H1 (cell line): ENCODE measurements around the gene FGD4. TPM values are rescaled to one million over a fixed set of nuclear protein-coding genes. Genes with fewer than 3 reads are reported as not detected.

Source experiments
- CTCF ChIA-PET: fragments of 300-600 bp; sonication (Branson Sonifier 250); formaldehyde crosslinking; loops from one replicate; lab custom pipeline; 2021; ENCODE audit not compliant: partially characterized antibody; lab: Charles Lee
- POLR2A ChIA-PET: fragments of 300-600 bp; sonication (Branson Sonifier 250); formaldehyde crosslinking; loops from one replicate; lab custom pipeline; 2021; ENCODE audit warnings: inconsistent platforms; ENCODE audit not compliant: partially characterized antibody; lab: Charles Lee
- DNase-seq, 2 experiments: peaks; one replicate each; pipeline versions ENCODE4 v3.0.0 to v3.0.0-alpha.2; 2010 to 2022; ENCODE audit warnings: low spot score in 2 of 2, low read depth in 1 of 2, mixed read lengths in 1 of 2
- FAIRE-seq: peaks from 2 replicates; lab custom pipeline; 2011; peaks lifted over from hg19 to GRCh38; lab: Jason Lieb, UNC
- H2AFZ ChIP-seq: 2 replicates; pipeline ENCODE4 v1.8.1; 2012; ENCODE audit warnings: low read length, inconsistent platforms
- H2AK5ac ChIP-seq: 2 replicates; pipeline ENCODE4 v1.6.1; 2013; ENCODE audit warnings: low read depth, low read length
- H2BK120ac ChIP-seq: replicated peaks from 2 replicates; pipeline ENCODE3; 2013; ENCODE audit warnings: low read depth, low read length, inconsistent platforms
- H2BK12ac ChIP-seq: 2 replicates; pipeline ENCODE4 v1.6.1; 2013; ENCODE audit warnings: low read depth, low read length
- H2BK15ac ChIP-seq: 2 replicates; pipeline ENCODE4 v1.6.1; 2013; ENCODE audit warnings: low read length
- H2BK20ac ChIP-seq: 2 replicates; pipeline ENCODE4 v1.6.1; 2013; ENCODE audit warnings: low read length
- H2BK5ac ChIP-seq: 2 replicates; pipeline ENCODE4 v1.6.1; 2013; ENCODE audit warnings: low read depth, low read length
- H3K14ac ChIP-seq: 2 replicates; pipeline ENCODE4 v1.6.1; 2013; ENCODE audit warnings: inconsistent platforms; ENCODE audit not compliant: insufficient read length
- H3K18ac ChIP-seq: 2 replicates; pipeline ENCODE4 v1.6.1; 2013; ENCODE audit warnings: low read length; ENCODE audit errors: extremely low read depth
- H3K23ac ChIP-seq: 2 replicates; pipeline ENCODE4 v1.6.1; 2013; ENCODE audit warnings: inconsistent platforms; ENCODE audit not compliant: insufficient read length
- H3K23me2 ChIP-seq: 2 replicates; pipeline ENCODE4 v1.6.1; 2013; ENCODE audit warnings: low read depth, low read length
- H3K27ac ChIP-seq: 2 replicates; pipeline ENCODE4 v1.6.1; 2011; ENCODE audit warnings: low read depth, low read length, inconsistent platforms
- H3K27me3 ChIP-seq, 4 experiments: replicated peaks in 1 of 4; 1 replicate in 1 of 4; 2 replicates in 3 of 4; pipeline versions ENCODE4 v1.6.1 to v1.8.1; 2011 to 2013; ENCODE audit warnings: low read length in 3 of 4, mild to moderate bottlenecking in 3 of 4, inconsistent platforms in 2 of 4, mixed read lengths in 2 of 4, moderate library complexity in 1 of 4; ENCODE audit not compliant: control insufficient read depth in 3 of 4, insufficient read depth in 3 of 4; ENCODE audit errors: extremely low read depth in 1 of 4
- H3K36me3 ChIP-seq, 4 experiments: 2 replicates each; pipeline versions ENCODE4 v1.6.1 to v1.8.1; 2011 to 2013; ENCODE audit warnings: mild to moderate bottlenecking in 4 of 4, low read length in 3 of 4, moderate library complexity in 2 of 4, control low read depth in 1 of 4, inconsistent platforms in 1 of 4; ENCODE audit not compliant: insufficient read depth in 4 of 4, control insufficient read depth in 2 of 4
- H3K4ac ChIP-seq: replicated peaks from 2 replicates; pipeline ENCODE3; 2013; ENCODE audit warnings: low read length, low read depth, mixed read lengths, inconsistent platforms; ENCODE audit not compliant: insufficient read length
- H3K4me1 ChIP-seq, 4 experiments: replicated peaks in 1 of 4; 1 replicate in 1 of 4; 2 replicates in 3 of 4; pipeline versions ENCODE4 v1.6.1 to v1.8.1; 2011 to 2013; ENCODE audit warnings: low read length in 3 of 4, inconsistent platforms in 2 of 4, mixed read lengths in 1 of 4; ENCODE audit not compliant: insufficient read depth in 4 of 4, control insufficient read depth in 3 of 4
- H3K4me2 ChIP-seq, 2 experiments: 2 replicates each; pipeline versions ENCODE4 v1.6.1 to v1.8.1; 2011 to 2013; ENCODE audit warnings: low read depth in 2 of 2, low read length in 2 of 2, control low read depth in 1 of 2, inconsistent platforms in 1 of 2, mild to moderate bottlenecking in 1 of 2; ENCODE audit not compliant: insufficient read depth in 1 of 2
- H3K4me3 ChIP-seq, 4 experiments: fragments of 200-600, 300-600 bp in 1 of 4; sonication (generic), shearing (Covaris generic), sonication (Bioruptor Twin) in 1 of 4; 2 replicates each; pipeline versions ENCODE4 v1.5.1 to v1.8.1; 2011 to 2016; ENCODE audit warnings: low read length in 4 of 4, low read depth in 3 of 4, control low read depth in 2 of 4, inconsistent platforms in 2 of 4, mild to moderate bottlenecking in 2 of 4, mixed read lengths in 1 of 4, moderate library complexity in 1 of 4; ENCODE audit not compliant: insufficient read depth in 2 of 4; ENCODE audit errors: extremely low read depth in 1 of 4
- H3K56ac ChIP-seq: replicated peaks from 2 replicates; pipeline ENCODE3; 2013; ENCODE audit warnings: low read depth, mild to moderate bottlenecking, mixed read lengths, low read length, inconsistent platforms; ENCODE audit not compliant: insufficient read length
- H3K79me1 ChIP-seq: 2 replicates; pipeline ENCODE4 v1.6.1; 2013; ENCODE audit warnings: low read depth, low read length, control low read depth
- H3K79me2 ChIP-seq, 2 experiments: 2 replicates each; pipeline versions ENCODE4 v1.6.1 to v1.8.1; 2012 to 2013; ENCODE audit warnings: low read length in 2 of 2, mild to moderate bottlenecking in 2 of 2, inconsistent platforms in 1 of 2; ENCODE audit not compliant: insufficient read depth in 2 of 2, control insufficient read depth in 1 of 2
- H3K9ac ChIP-seq, 4 experiments: replicated peaks in 1 of 4; 1 replicate in 1 of 4; 2 replicates in 3 of 4; pipeline versions ENCODE4 v1.6.1 to v1.8.1; 2011 to 2013; ENCODE audit warnings: low read depth in 3 of 4, low read length in 3 of 4, control low read depth in 2 of 4, mild to moderate bottlenecking in 2 of 4, moderate library complexity in 2 of 4, inconsistent platforms in 1 of 4; ENCODE audit errors: extremely low read depth in 1 of 4
- H3K9me3 ChIP-seq, 2 experiments: 2 replicates each; pipeline versions ENCODE4 v1.6.1 to v1.8.1; 2012 to 2013; ENCODE audit warnings: mild to moderate bottlenecking in 2 of 2, moderate library complexity in 2 of 2, control low read depth in 1 of 2, inconsistent platforms in 1 of 2, low read depth in 1 of 2, low read length in 1 of 2, mixed read lengths in 1 of 2; ENCODE audit not compliant: insufficient read depth in 2 of 2
- H4K20me1 ChIP-seq, 2 experiments: replicated peaks in 1 of 2; 2 replicates each; pipeline versions ENCODE3 to v1.8.1; 2011 to 2013; ENCODE audit warnings: inconsistent platforms in 2 of 2, low read length in 2 of 2, mild to moderate bottlenecking in 1 of 2; ENCODE audit not compliant: insufficient read depth in 2 of 2, control insufficient read depth in 1 of 2
- H4K5ac ChIP-seq: 2 replicates; pipeline ENCODE4 v1.6.1; 2013; ENCODE audit warnings: low read length, low read depth, mixed read lengths, inconsistent platforms; ENCODE audit not compliant: insufficient read length
- H4K8ac ChIP-seq: 2 replicates; pipeline ENCODE4 v1.8.0; 2013; ENCODE audit warnings: mild to moderate bottlenecking, moderate library complexity, low read length, inconsistent platforms; ENCODE audit not compliant: insufficient read depth; ENCODE audit errors: extremely low read depth
- H4K91ac ChIP-seq: replicated peaks from 2 replicates; pipeline ENCODE3; 2013; ENCODE audit warnings: low read length, mixed read lengths, inconsistent platforms; ENCODE audit not compliant: insufficient read length
- E2F6 ChIP-seq: IDR thresholded peaks from 2 replicates; pipeline ENCODE4 v1.6.1; 2012; ENCODE audit warnings: inconsistent platforms
- EGR1 ChIP-seq: IDR thresholded peaks from 2 replicates; pipeline ENCODE4 v1.6.1; 2011; ENCODE audit warnings: low read depth, low read length, borderline replicate concordance
- EP300 ChIP-seq, 2 experiments: IDR thresholded peaks; 1 replicate in 1 of 2; 2 replicates in 1 of 2; pipeline ENCODE4 v1.6.1; 2011 to 2012; ENCODE audit warnings: low read depth in 2 of 2, low read length in 2 of 2, mild to moderate bottlenecking in 2 of 2, borderline replicate concordance in 1 of 2, inconsistent platforms in 1 of 2, moderate library complexity in 1 of 2
- HDAC2 ChIP-seq, 2 experiments: fragments of 300-600 bp in 1 of 2; sonication (generic) in 1 of 2; IDR thresholded peaks; 2 replicates each; pipeline ENCODE4 v1.6.1; 2011 to 2012; ENCODE audit warnings: low read depth in 2 of 2, low read length in 2 of 2, mild to moderate bottlenecking in 2 of 2, moderate library complexity in 2 of 2, borderline replicate concordance in 1 of 2, inconsistent platforms in 1 of 2
- MAX ChIP-seq: IDR thresholded peaks from 2 replicates; pipeline ENCODE4 v1.6.1; 2012; ENCODE audit warnings: inconsistent platforms
- SIX5 ChIP-seq: IDR thresholded peaks from 2 replicates; pipeline ENCODE4 v1.6.1; 2011; ENCODE audit warnings: mild to moderate bottlenecking, low read depth, low read length
- SP1 ChIP-seq: IDR thresholded peaks from 2 replicates; pipeline ENCODE4 v1.6.1; 2011; ENCODE audit warnings: low read depth, low read length
- SP4 ChIP-seq: IDR thresholded peaks from 2 replicates; pipeline ENCODE4 v1.6.1; 2012; ENCODE audit warnings: low read length, inconsistent platforms
- TEAD4 ChIP-seq: IDR thresholded peaks from 2 replicates; pipeline ENCODE4 v1.6.1; 2012; ENCODE audit warnings: low read depth, low read length, inconsistent platforms, mixed read lengths
- USF2 ChIP-seq: IDR thresholded peaks from 2 replicates; pipeline ENCODE4 v1.6.1; 2011; ENCODE audit warnings: low read length, improper control_type of control experiment
- WGBS, 2 experiments: shearing (Covaris generic) in 1 of 2; methylation state at CpG; one replicate each; pipeline versions ENCODE4 v1.1.6 to v1.1.7; 2013 to 2015; ENCODE audit warnings: low lambda C conversion rate in 2 of 2, mixed read lengths in 2 of 2, inconsistent platforms in 1 of 2, low coverage in 1 of 2, missing lambda C conversion rate in 1 of 2; ENCODE audit not compliant: insufficient replicate concordance in 2 of 2, insufficient coverage in 1 of 2, insufficient read length in 1 of 2; ENCODE audit errors: extremely low coverage in 1 of 2, missing lambda C conversion rate in 1 of 2; 5-methylcytosine and 5-hydroxymethylcytosine counted together
- polyA plus RNA-seq, 7 experiments: library from polyadenylated mRNA; depleted of rRNA in 3 of 7; stranded (reverse) in 5 of 7; unstranded in 2 of 7; fragments of >200 nt in 5 of 7; fragments of 200-250 nt in 2 of 7; gene quantifications; 1 replicate in 5 of 7; 2 replicates in 1 of 7; 4 replicates in 1 of 7; pipeline versions ENCODE4 v1.2.1 to v1.2.3, GENCODE V29; 2011 to 2013; ENCODE audit warnings: missing spikeins in 2 of 7, mixed read lengths in 2 of 7
- total RNA-seq: library from RNA; stranded (reverse); fragmentation: NEBNext Ultra II Directional; extraction: Animal tissue kit (Norgen Biotek cat#: 25700); gene quantifications from 2 replicates; pipeline ENCODE4 v1.2.1, GENCODE V29; 2021

Gene FGD4
- total and polyA plus RNA-seq, 2 of the 8 experiments (the other 6 are each of a cell fraction or from before 2014, with no cell fraction given), result 8.5 to 48.2 TPM

GRCh38 chr12:32454866-32455265 is 55.5 kb downstream of the FGD4 start:
- H2BK120ac ChIP-seq, result no peak overlapping the region
- WGBS, 2 experiments, result 0% methylated on average over 1 of the region's 1 CpG; no CpG with 5 or more reads in 1 of the 2 experiments
- no peaks in the 10 kb centered on the region for H4K20me1 ChIP-seq
- no peak overlapping the region for H3K14ac ChIP-seq
- ChIA-PET POLR2A (interaction anchor here (0.5 to 3.2 kb wide), 8 partner anchors 9 to 803 kb away, joined by 3 to 15 read pairs (median 4); no protein-coding TSS in a partner anchor), CTCF (interaction anchor here (0.6 to 2.4 kb wide), 10 partner anchors 11 to 365 kb away, joined by 3 to 13 read pairs (median 3); no protein-coding TSS in a partner anchor)
- H2BK12ac ChIP-seq, result no peak overlapping the region
- H3K27ac ChIP-seq, result peak overlapping the region; percentile 59; the same call in 1 of the 2 replicates
- no peak overlapping the region for H4K5ac ChIP-seq
- no peak overlapping the region for H3K18ac ChIP-seq
- no peak overlapping the region for H2AK5ac ChIP-seq
- H3K79me1 ChIP-seq, result no peaks in the 10 kb centered on the region
- H3K9me3 ChIP-seq, result no peaks in the 10 kb centered on the region
- H3K27me3 ChIP-seq, result no peaks in the 10 kb centered on the region
- no peak overlapping the region for H3K23ac ChIP-seq
- no peak overlapping the region for H2AFZ ChIP-seq
- no peak overlapping the region for H3K9ac ChIP-seq
- H3K56ac ChIP-seq, result no peak overlapping the region
- H4K91ac ChIP-seq, result no peak overlapping the region
- H3K4me2 ChIP-seq, result peak overlapping the region; percentile 61 to 65
- DNase-seq (peak in 1 of 2 experiments; percentile 46), FAIRE-seq (peak; percentile 97)
- H2BK5ac ChIP-seq, result no peak overlapping the region
- H3K36me3 ChIP-seq, result no peaks in the 10 kb centered on the region; a peak in 1 of 8 replicates
- peaks cover 2 to 24% (median 11%) of the 10 kb centered on the region in 4 experiments for H3K4me1 ChIP-seq
- H4K8ac ChIP-seq, result no peak overlapping the region
- H3K23me2 ChIP-seq, result no peaks in the 10 kb centered on the region; the same call in 1 of the 2 replicates
- H3K4ac ChIP-seq, result no peak overlapping the region
- peaks cover 7 to 75% of the 10 kb centered on the region in 2 experiments; a peak in 3 of 4 replicates for H3K79me2 ChIP-seq
- no peak overlapping the region for H2BK20ac ChIP-seq
- peak overlapping the region in 1 of 4 experiments; percentile 50; a peak in 3 of 8 replicates for H3K4me3 ChIP-seq
- H2BK15ac ChIP-seq, result no peak overlapping the region
- TF ChIP-seq USF2 (no peak), TEAD4 (0 out of 2 replicates have a peak, but pooled peaks have one; percentile 6), SP4 (no peak), E2F6 (no peak), EP300 (IDR thresholded peaks at IDR 0.05; ENCODE audit: borderline replicate concordance in 1 of 2, low read depth in 2 of 2, low read length in 2 of 2) (0 out of 3 replicates have a peak, but pooled peaks of 1 of the 2 experiments have one; percentile 54), SP1 (peak; percentile 59), MAX (no peak), SIX5 (no peak), EGR1 (no peak), HDAC2 (IDR thresholded peaks at IDR 0.05; ENCODE audit: borderline replicate concordance in 1 of 2, low read depth in 2 of 2, low read length in 2 of 2) (peak in 1 of 2 experiments; percentile 79; a peak in 1 of 4 replicates)
